ENCODE measurements around the gene FBXO38.

GRCh38 chr5:148491015-148491792, 107.4 kb downstream of the FBXO38 start:
- TF ChIP-seq CTCF (IDR thresholded peaks at IDR 0.05), result no peak
- no peak for TF ChIP-seq EZH2 (IDR thresholded peaks at IDR 0.05)
- TF ChIP-seq EZH2phosphoT487 (IDR thresholded peaks at IDR 0.05), result no peak
